Nephron (organoid): Measurements from ENCODE around the gene DYNC1LI1.

Experiments
- H3K27ac Mint-ChIP-seq, 3 experiments: 2 replicates each; pipeline ENCODE4 v1.8.0; 2020; ENCODE audit warnings: mixed read lengths in 3 of 3, mild to moderate bottlenecking in 2 of 3, moderate library complexity in 1 of 3
- H3K27me3 Mint-ChIP-seq: 2 replicates; pipeline ENCODE4 v1.8.0; 2021; ENCODE audit warnings: low read depth, mild to moderate bottlenecking, moderate library complexity, mixed read lengths
- H3K36me3 Mint-ChIP-seq: 2 replicates; pipeline ENCODE4 v1.8.0; 2020; ENCODE audit warnings: low read depth, mixed read lengths
- H3K4me1 Mint-ChIP-seq: 2 replicates; pipeline ENCODE4 v1.8.0; 2020; ENCODE audit warnings: mixed read lengths
- H3K4me3 Mint-ChIP-seq, 3 experiments: 2 replicates each; pipeline ENCODE4 v1.8.0; 2020; ENCODE audit warnings: mild to moderate bottlenecking in 3 of 3, mixed read lengths in 3 of 3, moderate library complexity in 2 of 3
- H3K9me3 Mint-ChIP-seq: 2 replicates; pipeline ENCODE4 v1.8.0; 2020; ENCODE audit warnings: mixed read lengths
- TF ChIP-seq, protein P1 (sequence below), 3 experiments: fragments of 200-600 bp; sonication (generic); IDR thresholded peaks; one replicate each; pipeline ENCODE4 v1.5.0; 2021; ENCODE audit warnings: antibody characterized with exemption in 3 of 3; ENCODE audit not compliant: unreplicated experiment in 3 of 3

DYNC1LI1 gene

DNA sequence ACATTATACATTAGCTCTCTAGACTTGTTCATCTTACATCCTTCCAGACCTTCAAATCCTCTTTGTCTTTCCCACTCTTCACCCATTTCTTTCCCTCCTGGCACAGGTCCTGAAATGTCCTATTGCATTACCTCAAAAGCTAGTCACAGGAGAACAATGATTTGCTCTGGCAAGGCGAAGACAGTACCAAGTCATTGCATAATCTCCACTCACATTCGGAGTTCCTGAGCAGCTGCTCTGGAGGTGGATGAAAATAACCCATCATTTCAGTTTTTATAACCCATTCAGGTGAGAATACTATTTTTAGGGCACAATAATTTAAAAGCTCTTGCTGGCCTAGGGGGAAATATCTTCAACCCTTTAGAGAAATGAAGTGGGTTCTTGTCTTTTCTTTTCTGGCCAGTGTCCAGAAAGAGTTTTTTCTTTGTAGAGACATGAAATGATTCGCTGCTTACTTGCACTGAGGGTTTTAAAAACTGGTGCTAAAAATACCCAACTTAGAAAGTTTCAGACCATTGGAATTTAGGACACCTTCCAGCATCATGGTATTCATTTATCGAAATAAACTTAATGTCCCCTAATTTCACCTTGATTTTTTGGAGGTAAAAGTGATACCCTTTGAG is 23.4 kb upstream of the DYNC1LI1 start:
- Mint-ChIP-seq H3K36me3 (no peaks in the 10 kb centered on the region), H3K4me1 (peaks cover 40% of the 10 kb centered on the region), H3K27ac (peak overlapping the region in 2 of 3 experiments; percentile 16 to 32), H3K4me3 (no peak overlapping the region), H3K27me3 (peaks cover 9% of the 10 kb centered on the region), H3K9me3 (no peaks in the 10 kb centered on the region)
- TF ChIP-seq, protein P1, sequence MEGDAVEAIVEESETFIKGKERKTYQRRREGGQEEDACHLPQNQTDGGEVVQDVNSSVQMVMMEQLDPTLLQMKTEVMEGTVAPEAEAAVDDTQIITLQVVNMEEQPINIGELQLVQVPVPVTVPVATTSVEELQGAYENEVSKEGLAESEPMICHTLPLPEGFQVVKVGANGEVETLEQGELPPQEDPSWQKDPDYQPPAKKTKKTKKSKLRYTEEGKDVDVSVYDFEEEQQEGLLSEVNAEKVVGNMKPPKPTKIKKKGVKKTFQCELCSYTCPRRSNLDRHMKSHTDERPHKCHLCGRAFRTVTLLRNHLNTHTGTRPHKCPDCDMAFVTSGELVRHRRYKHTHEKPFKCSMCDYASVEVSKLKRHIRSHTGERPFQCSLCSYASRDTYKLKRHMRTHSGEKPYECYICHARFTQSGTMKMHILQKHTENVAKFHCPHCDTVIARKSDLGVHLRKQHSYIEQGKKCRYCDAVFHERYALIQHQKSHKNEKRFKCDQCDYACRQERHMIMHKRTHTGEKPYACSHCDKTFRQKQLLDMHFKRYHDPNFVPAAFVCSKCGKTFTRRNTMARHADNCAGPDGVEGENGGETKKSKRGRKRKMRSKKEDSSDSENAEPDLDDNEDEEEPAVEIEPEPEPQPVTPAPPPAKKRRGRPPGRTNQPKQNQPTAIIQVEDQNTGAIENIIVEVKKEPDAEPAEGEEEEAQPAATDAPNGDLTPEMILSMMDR (IDR thresholded peaks at IDR 0.05; ENCODE audit: unreplicated experiment in 3 of 3): no peak

DNA sequence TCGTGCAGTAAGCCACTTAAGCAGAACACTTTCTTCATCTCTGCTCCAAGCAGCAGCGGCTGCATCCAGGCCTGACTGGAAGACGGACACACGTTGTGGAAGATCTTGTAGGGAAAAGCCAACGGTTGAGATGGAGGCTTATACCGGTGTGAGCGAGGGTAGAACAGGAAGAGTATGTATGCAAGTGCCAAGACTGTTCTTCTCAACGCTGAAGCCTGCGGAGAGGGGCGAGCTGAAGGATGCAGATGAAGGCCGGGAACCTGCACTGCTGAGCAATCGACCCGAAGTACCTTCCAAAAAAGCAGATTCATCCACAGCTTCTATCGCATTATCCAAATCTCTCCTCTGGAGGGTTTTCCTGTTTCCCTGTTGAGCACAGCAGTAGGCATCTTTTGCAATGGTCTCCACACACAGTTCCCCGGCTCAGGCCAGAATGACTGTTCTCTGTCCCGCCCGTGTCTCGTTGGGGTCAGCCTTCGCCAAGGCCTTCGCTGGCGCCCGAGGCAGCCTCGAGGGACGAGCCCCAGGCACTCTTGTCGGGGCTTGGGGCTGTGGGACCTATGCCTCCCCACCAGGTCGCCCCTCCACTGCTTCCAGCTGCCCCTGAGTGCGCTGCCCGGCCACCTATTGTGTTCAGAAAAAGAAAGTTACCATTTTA is 22.2 kb upstream of the DYNC1LI1 start:
- H3K27me3 Mint-ChIP-seq: peaks cover 9% of the 10 kb centered on the region
- no peaks in the 10 kb centered on the region for H3K36me3 Mint-ChIP-seq
- H3K4me1 Mint-ChIP-seq: peaks cover 38% of the 10 kb centered on the region
- H3K4me3 Mint-ChIP-seq: no peak overlapping the region
- TF ChIP-seq, protein P1 (IDR thresholded peaks at IDR 0.05; ENCODE audit: unreplicated experiment in 3 of 3): no peak
- H3K27ac Mint-ChIP-seq: no peak overlapping the region
- no peaks in the 10 kb centered on the region for H3K9me3 Mint-ChIP-seq

DNA sequence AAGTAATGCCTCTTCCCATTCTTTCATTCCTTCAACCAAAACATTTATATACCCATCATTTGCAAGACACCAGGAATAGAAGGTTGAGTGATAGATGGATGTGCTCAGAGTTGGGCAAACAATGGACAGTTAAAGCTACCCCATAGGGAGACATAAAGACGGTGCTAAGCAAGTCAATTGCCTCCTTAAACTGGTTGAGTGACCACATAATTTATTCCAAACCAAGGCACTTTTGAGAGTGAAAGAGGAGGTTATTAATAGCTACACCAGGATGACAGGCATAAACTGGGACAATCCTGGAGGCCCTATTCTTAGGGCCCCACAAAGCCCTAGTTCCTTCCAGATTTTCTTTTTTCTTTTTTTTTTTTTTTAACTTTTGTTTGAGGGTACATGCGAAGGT is 21.4 kb upstream of the DYNC1LI1 start:
- peaks cover 33% of the 10 kb centered on the region for H3K4me1 Mint-ChIP-seq
- H3K4me3 Mint-ChIP-seq: no peak overlapping the region
- H3K27me3 Mint-ChIP-seq: peaks cover 9% of the 10 kb centered on the region
- H3K27ac Mint-ChIP-seq: peak overlapping the region in 2 of 3 experiments; percentile 16 to 46
- no peaks in the 10 kb centered on the region for H3K9me3 Mint-ChIP-seq
- no peaks in the 10 kb centered on the region for H3K36me3 Mint-ChIP-seq
- TF ChIP-seq, protein P1 (IDR thresholded peaks at IDR 0.05; ENCODE audit: unreplicated experiment in 3 of 3): no peak

DNA sequence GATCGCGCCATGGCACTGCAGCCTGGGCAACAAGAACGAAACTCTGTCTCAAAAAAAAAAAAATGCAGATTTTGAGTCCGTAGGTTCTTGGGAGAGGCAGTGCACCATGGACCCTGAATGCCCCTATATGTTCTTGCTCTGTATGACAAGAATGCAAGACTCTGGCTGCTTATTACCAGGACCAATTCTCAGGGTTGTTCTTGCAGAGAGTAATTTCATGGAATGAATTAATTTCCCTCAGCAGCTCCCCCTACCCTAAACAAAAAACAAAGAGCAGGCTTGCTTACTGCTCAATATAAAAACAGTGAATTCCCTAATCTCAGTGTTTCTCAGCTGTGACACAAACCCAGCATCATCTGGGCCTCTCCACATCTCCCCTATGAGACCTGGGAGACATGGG is 20.5 kb upstream of the DYNC1LI1 start:
- Mint-ChIP-seq H3K27me3 (peaks cover 9% of the 10 kb centered on the region), H3K9me3 (no peaks in the 10 kb centered on the region), H3K36me3 (no peaks in the 10 kb centered on the region), H3K4me3 (no peak overlapping the region), H3K4me1 (peaks cover 24% of the 10 kb centered on the region), H3K27ac (peak overlapping the region in 1 of 3 experiments; percentile 69)
- TF ChIP-seq, protein P1 (IDR thresholded peaks at IDR 0.05; ENCODE audit: unreplicated experiment in 3 of 3): no peak

DNA sequence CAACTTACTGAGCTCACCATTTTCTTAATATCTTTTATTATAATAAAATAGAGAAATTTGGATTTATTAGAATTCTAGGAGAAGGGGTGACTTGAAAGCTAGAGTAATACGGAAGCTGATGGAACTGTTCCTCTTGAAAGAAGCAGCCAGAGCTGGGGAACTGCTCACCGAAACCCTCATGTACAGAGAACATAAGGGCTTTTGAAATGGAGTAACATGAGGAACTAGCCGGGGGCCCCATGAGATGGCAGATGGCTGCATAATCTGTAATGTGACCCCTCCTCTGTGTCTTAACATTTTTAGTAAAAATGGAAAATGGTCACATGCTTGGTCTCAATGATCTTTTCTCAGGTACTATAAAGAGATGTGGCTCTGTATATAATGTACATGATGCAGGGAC is 15.7 kb upstream of the DYNC1LI1 start:
- H3K4me1 Mint-ChIP-seq: no peaks in the 10 kb centered on the region

More for the DNA sequence above, 15.7 kb upstream of the DYNC1LI1 start:
- Mint-ChIP-seq H3K9me3 (no peaks in the 10 kb centered on the region), H3K36me3 (no peaks in the 10 kb centered on the region), H3K4me3 (no peak overlapping the region), H3K27me3 (no peaks in the 10 kb centered on the region), H3K27ac (no peak overlapping the region)
- TF ChIP-seq, protein P1 (IDR thresholded peaks at IDR 0.05; ENCODE audit: unreplicated experiment in 3 of 3): no peak
